22Rv1 (cell line): ENCODE measurements around the gene HDHD3.

ENCODE experiments used
- CTCF ChIP-seq: fragments of 450-650 bp; IDR thresholded peaks from 2 replicates; pipeline ENCODE4 v1.5.1; 2017; ENCODE audit warnings: mild to moderate bottlenecking
- ZFX ChIP-seq: fragments of 450-650 bp; IDR thresholded peaks from 2 replicates; pipeline ENCODE4 v1.6.1; 2017; ENCODE audit warnings: antibody characterized with exemption, borderline replicate concordance

GRCh38 chr9:113381909-113382411 is 5.2 kb upstream of the HDHD3 start:
- TF ChIP-seq CTCF = no peak
- no peak for TF ChIP-seq ZFX
